GM12878 (cell line): Measurements from ENCODE around the gene MGLL. TPM values are rescaled to one million over a fixed set of nuclear protein-coding genes. Genes with fewer than 3 reads are reported as not detected.

ENCODE experiments used
- BRCA1 ChIP-seq: IDR thresholded peaks from 2 replicates; pipeline ENCODE4 v1.6.1; 2011; ENCODE audit warnings: low read depth, low read length, improper control_type of control experiment
- EED ChIP-seq: sonication (generic); IDR thresholded peaks from 2 replicates; pipeline ENCODE4 v1.6.1; 2016; ENCODE audit warnings: antibody characterized with exemption, low read depth
- KDM1A ChIP-seq: fragments of 200-600 bp; sonication (generic); IDR thresholded peaks from 2 replicates; pipeline ENCODE4 v1.6.1; 2016; ENCODE audit warnings: borderline replicate concordance
- NFYA ChIP-seq: IDR thresholded peaks from 2 replicates; pipeline ENCODE4 v1.6.1; 2011; ENCODE audit warnings: low read depth, mild to moderate bottlenecking, low read length, improper control_type of control experiment, borderline replicate concordance
- RELA ChIP-seq: fragments of 450-650 bp; IDR thresholded peaks from 2 replicates; pipeline ENCODE4 v1.8.0; 2014; ENCODE audit warnings: borderline replicate concordance; ENCODE audit not compliant: partially characterized antibody
- RUNX3 ChIP-seq: IDR thresholded peaks from 2 replicates; pipeline ENCODE4 v1.6.1; 2012; ENCODE audit warnings: low read length, inconsistent platforms
- SRF ChIP-seq, 2 experiments: IDR thresholded peaks; 2 replicates each; pipeline ENCODE4 v1.6.1; 2011; ENCODE audit warnings: low read depth in 2 of 2, low read length in 2 of 2, mild to moderate bottlenecking in 1 of 2, moderate library complexity in 1 of 2
- TCF7 ChIP-seq: IDR thresholded peaks from 2 replicates; pipeline ENCODE4 v1.6.1; 2014; ENCODE audit warnings: antibody characterized with exemption, borderline replicate concordance
- ZNF207 ChIP-seq: fragments of 450-650 bp; IDR thresholded peaks from 2 replicates; pipeline ENCODE4 v1.6.1; 2014; ENCODE audit warnings: antibody characterized with exemption, mild to moderate bottlenecking, borderline replicate concordance
- polyA plus RNA-seq, 11 experiments: library from polyadenylated mRNA; depleted of rRNA in 4 of 11; unstranded in 6 of 11; stranded (reverse) in 5 of 11; fragments of >200 nt; fragmentation: Nextera tagmentation in 4 of 11; fragmentation: Illumina TruSeq in 1 of 11; extraction: Ambion mirVana in 4 of 11; extraction: Trizol in 1 of 11; gene quantifications; 1 replicate in 1 of 11; 2 replicates in 10 of 11; pipeline versions ENCODE4 v1.2.1 to v1.2.3, GENCODE V29; 2011 to 2016; ENCODE audit warnings: inconsistent platforms in 2 of 11, missing spikeins in 2 of 11, low read depth in 1 of 11
- total RNA-seq, 4 experiments: library from RNA; depleted of rRNA in 3 of 4; stranded (reverse); fragments of >200 nt in 3 of 4; fragmentation: Illumina TruSeq in 1 of 4; extraction: Trizol in 1 of 4; gene quantifications; 2 replicates each; pipeline versions ENCODE4 v1.2.1 to v1.2.3, GENCODE V29; 2013 to 2021
- TF ChIP-seq, protein P1 (sequence below): fragments of 450-650 bp; formaldehyde crosslinking; IDR thresholded peaks from 2 replicates; pipeline ENCODE4 v1.4.0; 2022; ENCODE audit warnings: mild to moderate bottlenecking, moderate library complexity
- TF ChIP-seq, protein P2 (sequence below): fragments of 450-650 bp; IDR thresholded peaks from 2 replicates; pipeline ENCODE4 v1.6.1; 2016; ENCODE audit warnings: mild to moderate bottlenecking
- TF ChIP-seq, protein P3 (sequence below): IDR thresholded peaks from 2 replicates; pipeline ENCODE4 v1.6.1; 2012; ENCODE audit warnings: improper control_type of control experiment, low read depth, low read length; ENCODE audit not compliant: insufficient replicate concordance
- TF ChIP-seq, protein P4 (sequence below): IDR thresholded peaks from 2 replicates; pipeline ENCODE4 v1.6.1; 2012; ENCODE audit warnings: low read depth, low read length, improper control_type of control experiment
- TF ChIP-seq, protein P5 (sequence below): fragments of 450-650 bp; IDR thresholded peaks from 2 replicates; pipeline ENCODE4 v1.6.1; 2018; ENCODE audit warnings: mild to moderate bottlenecking, low read depth, moderate library complexity; ENCODE audit not compliant: partially characterized antibody

Gene MGLL
- total and polyA plus RNA-seq, 10 of the 15 experiments (the other 5 are each of a cell fraction or from before 2014, with no cell fraction given): 44.9 to 177 (median 72.9) TPM

DNA sequence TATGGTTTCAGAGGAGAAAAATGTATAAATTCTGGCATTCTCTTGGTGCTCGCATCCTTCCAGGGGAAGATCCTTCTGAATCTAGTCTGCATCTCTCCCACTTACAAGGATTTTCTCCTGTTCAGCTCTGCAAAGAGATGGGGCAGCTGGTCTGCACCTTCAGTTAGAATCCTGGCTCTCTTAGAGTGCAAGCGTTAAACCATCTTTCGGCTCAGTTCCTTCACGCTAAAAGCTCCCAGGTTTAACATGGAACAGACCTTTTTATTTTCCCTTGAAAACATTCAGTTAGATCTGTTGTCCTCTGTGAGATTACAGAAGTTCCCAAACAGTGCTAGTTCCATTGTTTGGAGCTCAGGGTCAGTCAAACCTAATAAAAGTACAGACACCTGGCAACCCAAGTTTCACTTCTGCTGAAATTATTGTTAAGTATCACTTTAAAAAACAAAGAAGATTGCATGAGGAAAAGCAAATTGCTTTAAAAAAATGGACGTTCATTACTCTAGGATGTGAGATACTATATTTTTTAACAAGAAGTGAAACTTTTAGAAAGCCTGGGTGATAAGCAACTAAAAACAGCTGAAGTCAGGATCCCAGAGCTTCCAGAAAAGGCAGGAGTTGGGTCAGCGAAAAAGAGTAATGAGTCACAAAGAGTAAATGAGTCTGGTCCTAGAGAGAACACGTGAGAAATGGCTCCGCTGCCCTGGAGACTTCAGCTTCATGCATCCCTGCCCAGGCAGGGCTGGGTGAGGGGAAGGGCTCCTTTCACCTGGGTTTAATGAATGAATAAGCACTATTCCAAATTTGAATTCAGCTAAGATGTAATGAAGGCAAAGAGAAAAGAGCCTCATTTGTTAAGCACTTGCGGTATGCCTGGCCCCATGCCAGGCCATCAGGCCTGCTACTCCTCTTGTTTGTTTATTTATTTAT, 86.3 kb downstream of the MGLL start (continued):
- TF ChIP-seq, protein P1, sequence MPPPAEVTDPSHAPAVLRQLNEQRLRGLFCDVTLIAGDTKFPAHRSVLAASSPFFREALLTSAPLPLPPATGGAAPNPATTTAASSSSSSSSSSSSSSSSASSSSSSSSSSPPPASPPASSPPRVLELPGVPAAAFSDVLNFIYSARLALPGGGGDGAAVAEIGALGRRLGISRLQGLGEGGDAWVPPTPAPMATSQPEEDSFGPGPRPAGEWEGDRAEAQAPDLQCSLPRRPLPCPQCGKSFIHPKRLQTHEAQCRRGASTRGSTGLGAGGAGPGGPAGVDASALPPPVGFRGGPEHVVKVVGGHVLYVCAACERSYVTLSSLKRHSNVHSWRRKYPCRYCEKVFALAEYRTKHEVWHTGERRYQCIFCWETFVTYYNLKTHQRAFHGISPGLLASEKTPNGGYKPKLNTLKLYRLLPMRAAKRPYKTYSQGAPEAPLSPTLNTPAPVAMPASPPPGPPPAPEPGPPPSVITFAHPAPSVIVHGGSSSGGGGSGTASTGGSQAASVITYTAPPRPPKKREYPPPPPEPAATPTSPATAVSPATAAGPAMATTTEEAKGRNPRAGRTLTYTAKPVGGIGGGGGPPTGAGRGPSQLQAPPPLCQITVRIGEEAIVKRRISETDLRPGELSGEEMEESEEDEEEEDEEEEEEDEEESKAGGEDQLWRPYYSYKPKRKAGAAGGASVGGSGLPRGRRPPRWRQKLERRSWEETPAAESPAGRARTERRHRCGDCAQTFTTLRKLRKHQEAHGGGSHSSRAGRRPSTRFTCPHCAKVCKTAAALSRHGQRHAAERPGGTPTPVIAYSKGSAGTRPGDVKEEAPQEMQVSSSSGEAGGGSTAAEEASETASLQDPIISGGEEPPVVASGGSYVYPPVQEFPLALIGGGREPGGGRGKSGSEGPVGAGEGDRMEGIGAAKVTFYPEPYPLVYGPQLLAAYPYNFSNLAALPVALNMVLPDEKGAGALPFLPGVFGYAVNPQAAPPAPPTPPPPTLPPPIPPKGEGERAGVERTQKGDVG (CRISPR knock-in tag): no peak
- TF ChIP-seq SRF (IDR thresholded peaks at IDR 0.05; ENCODE audit: low read depth in 2 of 2, low read length in 2 of 2): peak in 1 of 2 experiments; percentile 79; a peak in 2 of 4 replicates
- no peak for TF ChIP-seq NFYA
- peak; percentile 89 for TF ChIP-seq EED
- no peak for TF ChIP-seq ZNF207
- TF ChIP-seq, protein P2, sequence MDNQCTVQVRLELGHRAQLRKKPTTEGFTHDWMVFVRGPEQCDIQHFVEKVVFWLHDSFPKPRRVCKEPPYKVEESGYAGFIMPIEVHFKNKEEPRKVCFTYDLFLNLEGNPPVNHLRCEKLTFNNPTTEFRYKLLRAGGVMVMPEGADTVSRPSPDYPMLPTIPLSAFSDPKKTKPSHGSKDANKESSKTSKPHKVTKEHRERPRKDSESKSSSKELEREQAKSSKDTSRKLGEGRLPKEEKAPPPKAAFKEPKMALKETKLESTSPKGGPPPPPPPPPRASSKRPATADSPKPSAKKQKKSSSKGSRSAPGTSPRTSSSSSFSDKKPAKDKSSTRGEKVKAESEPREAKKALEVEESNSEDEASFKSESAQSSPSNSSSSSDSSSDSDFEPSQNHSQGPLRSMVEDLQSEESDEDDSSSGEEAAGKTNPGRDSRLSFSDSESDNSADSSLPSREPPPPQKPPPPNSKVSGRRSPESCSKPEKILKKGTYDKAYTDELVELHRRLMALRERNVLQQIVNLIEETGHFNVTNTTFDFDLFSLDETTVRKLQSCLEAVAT: no peak
- TF ChIP-seq, protein P3, sequence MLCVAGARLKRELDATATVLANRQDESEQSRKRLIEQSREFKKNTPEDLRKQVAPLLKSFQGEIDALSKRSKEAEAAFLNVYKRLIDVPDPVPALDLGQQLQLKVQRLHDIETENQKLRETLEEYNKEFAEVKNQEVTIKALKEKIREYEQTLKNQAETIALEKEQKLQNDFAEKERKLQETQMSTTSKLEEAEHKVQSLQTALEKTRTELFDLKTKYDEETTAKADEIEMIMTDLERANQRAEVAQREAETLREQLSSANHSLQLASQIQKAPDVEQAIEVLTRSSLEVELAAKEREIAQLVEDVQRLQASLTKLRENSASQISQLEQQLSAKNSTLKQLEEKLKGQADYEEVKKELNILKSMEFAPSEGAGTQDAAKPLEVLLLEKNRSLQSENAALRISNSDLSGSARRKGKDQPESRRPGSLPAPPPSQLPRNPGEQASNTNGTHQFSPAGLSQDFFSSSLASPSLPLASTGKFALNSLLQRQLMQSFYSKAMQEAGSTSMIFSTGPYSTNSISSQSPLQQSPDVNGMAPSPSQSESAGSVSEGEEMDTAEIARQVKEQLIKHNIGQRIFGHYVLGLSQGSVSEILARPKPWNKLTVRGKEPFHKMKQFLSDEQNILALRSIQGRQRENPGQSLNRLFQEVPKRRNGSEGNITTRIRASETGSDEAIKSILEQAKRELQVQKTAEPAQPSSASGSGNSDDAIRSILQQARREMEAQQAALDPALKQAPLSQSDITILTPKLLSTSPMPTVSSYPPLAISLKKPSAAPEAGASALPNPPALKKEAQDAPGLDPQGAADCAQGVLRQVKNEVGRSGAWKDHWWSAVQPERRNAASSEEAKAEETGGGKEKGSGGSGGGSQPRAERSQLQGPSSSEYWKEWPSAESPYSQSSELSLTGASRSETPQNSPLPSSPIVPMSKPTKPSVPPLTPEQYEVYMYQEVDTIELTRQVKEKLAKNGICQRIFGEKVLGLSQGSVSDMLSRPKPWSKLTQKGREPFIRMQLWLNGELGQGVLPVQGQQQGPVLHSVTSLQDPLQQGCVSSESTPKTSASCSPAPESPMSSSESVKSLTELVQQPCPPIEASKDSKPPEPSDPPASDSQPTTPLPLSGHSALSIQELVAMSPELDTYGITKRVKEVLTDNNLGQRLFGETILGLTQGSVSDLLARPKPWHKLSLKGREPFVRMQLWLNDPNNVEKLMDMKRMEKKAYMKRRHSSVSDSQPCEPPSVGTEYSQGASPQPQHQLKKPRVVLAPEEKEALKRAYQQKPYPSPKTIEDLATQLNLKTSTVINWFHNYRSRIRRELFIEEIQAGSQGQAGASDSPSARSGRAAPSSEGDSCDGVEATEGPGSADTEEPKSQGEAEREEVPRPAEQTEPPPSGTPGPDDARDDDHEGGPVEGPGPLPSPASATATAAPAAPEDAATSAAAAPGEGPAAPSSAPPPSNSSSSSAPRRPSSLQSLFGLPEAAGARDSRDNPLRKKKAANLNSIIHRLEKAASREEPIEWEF: no peak
- TF ChIP-seq, protein P4, sequence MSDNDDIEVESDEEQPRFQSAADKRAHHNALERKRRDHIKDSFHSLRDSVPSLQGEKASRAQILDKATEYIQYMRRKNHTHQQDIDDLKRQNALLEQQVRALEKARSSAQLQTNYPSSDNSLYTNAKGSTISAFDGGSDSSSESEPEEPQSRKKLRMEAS: peak; percentile 39; the same call in 1 of the 2 replicates
- TF ChIP-seq RELA: no peak
- TF ChIP-seq, protein P5, sequence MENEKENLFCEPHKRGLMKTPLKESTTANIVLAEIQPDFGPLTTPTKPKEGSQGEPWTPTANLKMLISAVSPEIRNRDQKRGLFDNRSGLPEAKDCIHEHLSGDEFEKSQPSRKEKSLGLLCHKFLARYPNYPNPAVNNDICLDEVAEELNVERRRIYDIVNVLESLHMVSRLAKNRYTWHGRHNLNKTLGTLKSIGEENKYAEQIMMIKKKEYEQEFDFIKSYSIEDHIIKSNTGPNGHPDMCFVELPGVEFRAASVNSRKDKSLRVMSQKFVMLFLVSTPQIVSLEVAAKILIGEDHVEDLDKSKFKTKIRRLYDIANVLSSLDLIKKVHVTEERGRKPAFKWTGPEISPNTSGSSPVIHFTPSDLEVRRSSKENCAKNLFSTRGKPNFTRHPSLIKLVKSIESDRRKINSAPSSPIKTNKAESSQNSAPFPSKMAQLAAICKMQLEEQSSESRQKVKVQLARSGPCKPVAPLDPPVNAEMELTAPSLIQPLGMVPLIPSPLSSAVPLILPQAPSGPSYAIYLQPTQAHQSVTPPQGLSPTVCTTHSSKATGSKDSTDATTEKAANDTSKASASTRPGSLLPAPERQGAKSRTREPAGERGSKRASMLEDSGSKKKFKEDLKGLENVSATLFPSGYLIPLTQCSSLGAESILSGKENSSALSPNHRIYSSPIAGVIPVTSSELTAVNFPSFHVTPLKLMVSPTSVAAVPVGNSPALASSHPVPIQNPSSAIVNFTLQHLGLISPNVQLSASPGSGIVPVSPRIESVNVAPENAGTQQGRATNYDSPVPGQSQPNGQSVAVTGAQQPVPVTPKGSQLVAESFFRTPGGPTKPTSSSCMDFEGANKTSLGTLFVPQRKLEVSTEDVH: no peak
- peak; percentile 59; the same call in 1 of the 2 replicates for TF ChIP-seq RUNX3
- TF ChIP-seq TCF7: no peak
- TF ChIP-seq BRCA1: no peak
- no peak for TF ChIP-seq KDM1A
